Activated T-cell treated with anti-CD3 and anti-CD28 coated beads, Interleukin-2, amount 50 U/mL, for 48 hours (primary cell): Measurements from ENCODE around the gene LRRC34.
A peak's percentile ranks its signal among the peaks of the same experiment; 100 is the strongest.

Experiments
- DNase-seq, 2 experiments: peaks; one replicate each; pipeline ENCODE4 v3.0.0-alpha.2; 2020

Gene LRRC34

GRCh38 chr3:169764882-169765612 lies 47.7 kb downstream of the LRRC34 start, which contains the start of gene TERC:
TERC (minus strand) TSS chr3:169765060.
- peak; percentile 94 to 95 for DNase-seq

- peak; percentile 79 to 80 for DNase-seq
Observed at GRCh38 chr3:169764312-169764881, 48.3 kb downstream of the LRRC34 start.

DNA sequence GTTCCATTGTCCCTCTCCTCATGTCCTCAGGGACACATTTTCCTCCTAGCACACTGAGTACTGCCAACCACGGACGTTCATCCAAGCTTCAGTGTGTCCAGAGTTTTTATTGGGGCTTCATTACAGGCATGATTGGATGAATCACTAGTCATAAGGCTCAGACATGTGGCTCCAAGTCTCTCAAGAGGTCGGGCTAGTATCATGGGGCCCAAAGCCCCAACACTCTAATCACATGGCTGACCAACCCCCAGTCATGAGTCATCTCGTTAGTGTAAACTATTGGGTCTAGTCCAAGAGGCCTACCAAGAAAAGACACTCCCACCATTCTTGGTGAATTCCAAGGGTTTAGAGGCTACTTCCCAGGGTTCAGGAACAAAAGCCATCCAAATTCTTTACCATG lies 52.2 kb downstream of the LRRC34 start:
- DNase-seq, result no peak

- DNase-seq, result no peak
Observed at GRCh38 chr3:169759256-169759655, 53.4 kb downstream of the LRRC34 start.

GRCh38 chr3:169758359-169758994 lies 54.2 kb downstream of the LRRC34 start:
- DNase-seq, result no peak

GRCh38 chr3:169755488-169755887 lies 57.2 kb downstream of the LRRC34 start:
- DNase-seq, result no peak

DNA sequence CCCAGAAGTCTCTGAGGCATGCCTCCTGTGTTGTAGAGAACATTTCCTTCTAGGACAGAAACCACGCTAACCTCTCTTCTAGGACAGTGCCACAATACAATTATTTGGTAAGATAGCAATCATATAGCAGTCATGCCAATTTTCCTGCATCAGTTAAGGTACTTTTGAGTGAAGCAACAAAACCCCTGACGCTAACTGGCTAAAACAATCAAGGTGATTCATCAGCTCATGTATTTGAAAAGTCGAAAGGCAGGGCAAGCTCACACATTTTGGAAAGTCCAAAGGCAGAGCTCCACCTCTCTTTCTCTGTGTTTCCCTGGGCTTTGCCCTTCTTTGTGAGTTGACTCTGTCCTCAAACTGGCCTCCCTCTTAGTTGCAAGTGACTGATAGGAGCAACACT lies 58.0 kb downstream of the LRRC34 start:
- no peak for DNase-seq

- DNase-seq, result no peak
Observed at GRCh38 chr3:169751875-169752274, 60.8 kb downstream of the LRRC34 start.

- DNase-seq, result no peak
Observed at GRCh38 chr3:169750665-169751064, 62.0 kb downstream of the LRRC34 start.

DNA sequence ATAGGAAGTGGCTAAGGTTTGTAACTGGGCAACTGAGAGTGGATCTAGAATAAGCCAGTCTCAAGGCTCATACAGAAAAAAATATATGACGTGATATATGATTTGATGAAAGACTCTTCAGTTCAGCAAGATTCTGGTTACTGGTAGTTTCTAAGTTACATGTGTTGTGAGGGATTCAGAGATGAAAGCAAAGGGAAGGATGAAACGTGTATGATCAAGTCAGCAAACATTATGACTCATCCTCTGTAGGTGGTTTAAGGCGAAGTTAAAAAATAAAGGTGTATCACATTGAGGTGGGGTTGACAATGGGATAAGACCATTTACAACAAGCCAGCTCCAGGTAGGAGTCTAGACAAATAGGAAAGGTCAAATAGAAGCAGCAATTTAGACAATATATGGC lies 64.0 kb downstream of the LRRC34 start:
- DNase-seq, result no peak

DNA sequence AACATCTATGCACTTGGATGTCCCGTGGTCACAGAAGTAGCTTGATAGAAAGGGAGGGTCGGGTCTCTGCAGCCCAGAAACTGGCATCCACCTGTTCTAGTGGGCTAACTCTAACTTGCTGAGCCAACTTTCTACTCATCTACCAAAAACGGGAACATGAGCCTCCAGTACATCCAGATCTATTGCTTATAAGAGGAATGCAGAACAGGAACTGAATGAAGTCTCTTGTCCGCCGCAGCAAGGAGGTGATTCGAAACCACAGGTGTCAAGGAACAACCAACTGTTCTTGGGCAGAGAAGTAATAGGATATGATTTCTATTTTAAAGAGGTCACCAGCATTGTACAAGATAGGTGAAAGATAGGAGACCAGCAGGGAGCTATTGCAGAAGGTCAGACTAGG lies 65.8 kb downstream of the LRRC34 start:
- DNase-seq, result no peak

DNA sequence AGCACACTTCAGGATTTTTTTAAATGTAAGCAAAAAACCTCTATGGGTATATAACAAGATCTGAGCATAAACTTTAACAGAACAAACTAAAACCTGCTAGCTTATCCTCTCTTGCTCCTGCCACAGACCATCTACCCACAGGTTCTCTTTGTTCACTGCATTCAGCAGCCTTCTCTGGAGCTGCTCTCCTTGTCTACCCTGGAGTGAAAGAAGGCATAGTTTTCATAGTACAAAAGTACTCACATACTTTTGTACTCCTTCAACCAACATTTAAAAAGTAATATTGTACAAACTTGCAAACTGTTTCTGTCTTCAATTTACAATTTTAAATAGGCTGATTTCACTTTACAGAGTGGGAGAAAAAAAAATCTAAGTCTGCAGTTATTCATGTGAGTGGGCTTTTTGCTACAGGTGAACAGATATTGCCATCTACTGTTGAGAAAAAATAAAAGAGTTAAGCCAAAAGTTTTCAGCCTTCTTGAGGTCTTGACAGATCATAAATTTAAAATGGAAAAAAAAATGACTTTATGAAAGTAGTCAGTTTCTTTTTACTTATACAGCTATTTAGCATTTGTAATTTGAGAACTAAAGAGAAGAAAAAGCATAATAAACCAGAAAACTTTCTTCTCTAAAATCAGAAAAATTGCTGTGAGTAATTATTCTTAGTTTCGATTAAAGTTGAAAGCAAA lies 68.2 kb downstream of the LRRC34 start:
- no peak for DNase-seq
